Measurements from ENCODE around the gene SP6.

DNA sequence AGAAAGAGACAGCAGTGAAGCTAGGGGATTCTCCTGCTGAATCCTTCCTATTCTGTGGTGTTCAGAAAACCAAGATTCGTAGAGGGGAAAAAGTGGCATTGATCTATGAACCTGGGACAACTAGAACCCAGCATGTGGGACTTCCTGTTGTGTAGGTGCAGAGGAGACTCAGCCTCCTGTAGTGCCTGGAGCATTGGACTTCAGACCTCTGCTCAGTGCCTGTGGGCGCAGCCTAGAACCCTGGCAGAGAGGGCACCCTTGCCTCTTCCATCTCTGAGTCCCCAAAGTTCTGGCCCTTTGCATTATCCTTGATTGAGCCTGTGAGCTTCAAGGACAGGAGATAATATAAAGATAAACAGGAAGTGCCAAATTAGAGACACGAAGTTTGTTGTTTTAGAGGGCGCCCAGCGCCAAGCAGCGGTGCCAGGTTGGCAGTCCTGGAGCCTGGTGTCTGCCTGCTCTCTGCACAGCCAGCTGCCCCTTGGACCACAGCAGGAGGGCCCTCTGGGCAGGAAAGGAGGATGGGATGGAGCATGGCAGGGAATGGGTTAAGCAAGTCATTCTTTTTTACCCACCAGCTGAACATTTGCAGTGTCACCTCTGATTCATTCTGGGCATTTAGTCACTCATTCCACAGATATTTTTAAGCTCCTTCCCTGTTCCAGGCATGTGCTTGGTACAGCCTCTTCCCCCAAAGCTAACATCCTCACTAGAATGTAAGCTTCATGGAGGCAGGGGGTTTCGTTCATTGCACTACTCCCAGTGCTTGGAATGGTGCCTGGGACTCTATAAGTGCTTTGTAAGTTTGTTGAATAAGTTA is 11.9 kb upstream of the SP6 start:
- TF ChIP-seq SNAI2 (CRISPR knock-in tag; IDR thresholded peaks at IDR 0.05) = no peak
- TF ChIP-seq RARB (CRISPR knock-in tag; IDR thresholded peaks at IDR 0.05) = no peak
- TF ChIP-seq, protein P1, sequence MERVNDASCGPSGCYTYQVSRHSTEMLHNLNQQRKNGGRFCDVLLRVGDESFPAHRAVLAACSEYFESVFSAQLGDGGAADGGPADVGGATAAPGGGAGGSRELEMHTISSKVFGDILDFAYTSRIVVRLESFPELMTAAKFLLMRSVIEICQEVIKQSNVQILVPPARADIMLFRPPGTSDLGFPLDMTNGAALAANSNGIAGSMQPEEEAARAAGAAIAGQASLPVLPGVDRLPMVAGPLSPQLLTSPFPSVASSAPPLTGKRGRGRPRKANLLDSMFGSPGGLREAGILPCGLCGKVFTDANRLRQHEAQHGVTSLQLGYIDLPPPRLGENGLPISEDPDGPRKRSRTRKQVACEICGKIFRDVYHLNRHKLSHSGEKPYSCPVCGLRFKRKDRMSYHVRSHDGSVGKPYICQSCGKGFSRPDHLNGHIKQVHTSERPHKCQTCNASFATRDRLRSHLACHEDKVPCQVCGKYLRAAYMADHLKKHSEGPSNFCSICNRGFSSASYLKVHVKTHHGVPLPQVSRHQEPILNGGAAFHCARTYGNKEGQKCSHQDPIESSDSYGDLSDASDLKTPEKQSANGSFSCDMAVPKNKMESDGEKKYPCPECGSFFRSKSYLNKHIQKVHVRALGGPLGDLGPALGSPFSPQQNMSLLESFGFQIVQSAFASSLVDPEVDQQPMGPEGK (CRISPR knock-in tag; IDR thresholded peaks at IDR 0.05; ENCODE audit: borderline replicate concordance) = no peak
- TF ChIP-seq, protein P2, sequence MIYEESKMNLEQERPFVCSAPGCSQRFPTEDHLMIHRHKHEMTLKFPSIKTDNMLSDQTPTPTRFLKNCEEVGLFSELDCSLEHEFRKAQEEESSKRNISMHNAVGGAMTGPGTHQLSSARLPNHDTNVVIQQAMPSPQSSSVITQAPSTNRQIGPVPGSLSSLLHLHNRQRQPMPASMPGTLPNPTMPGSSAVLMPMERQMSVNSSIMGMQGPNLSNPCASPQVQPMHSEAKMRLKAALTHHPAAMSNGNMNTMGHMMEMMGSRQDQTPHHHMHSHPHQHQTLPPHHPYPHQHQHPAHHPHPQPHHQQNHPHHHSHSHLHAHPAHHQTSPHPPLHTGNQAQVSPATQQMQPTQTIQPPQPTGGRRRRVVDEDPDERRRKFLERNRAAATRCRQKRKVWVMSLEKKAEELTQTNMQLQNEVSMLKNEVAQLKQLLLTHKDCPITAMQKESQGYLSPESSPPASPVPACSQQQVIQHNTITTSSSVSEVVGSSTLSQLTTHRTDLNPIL (CRISPR knock-in tag; IDR thresholded peaks at IDR 0.05; ENCODE audit: low read depth) = no peak
- no peak for TF ChIP-seq TOX (CRISPR knock-in tag; IDR thresholded peaks at IDR 0.05; ENCODE audit: borderline replicate concordance)
- no peak for TF ChIP-seq CSDC2 (CRISPR knock-in tag; IDR thresholded peaks at IDR 0.05)
- no peak for TF ChIP-seq BACH2 (CRISPR knock-in tag; IDR thresholded peaks at IDR 0.05; ENCODE audit: borderline replicate concordance)
- no peak for TF ChIP-seq ZNF565 (CRISPR knock-in tag; conservative IDR thresholded peaks at IDR 0.05; ENCODE audit: low read depth)
- TF ChIP-seq ARNTL (CRISPR knock-in tag; IDR thresholded peaks at IDR 0.05; ENCODE audit: borderline replicate concordance, low read depth) = no peak
- no peak for TF ChIP-seq ZFP3 (CRISPR knock-in tag; IDR thresholded peaks at IDR 0.05)
- no peak for TF ChIP-seq ZNF8 (CRISPR knock-in tag; IDR thresholded peaks at IDR 0.05)
- TF ChIP-seq PPARA (CRISPR knock-in tag; IDR thresholded peaks at IDR 0.05; ENCODE audit: borderline replicate concordance) = no peak
